H1 (cell line): ENCODE data around the gene TOMM6. TPM values are rescaled to one million over a fixed set of nuclear protein-coding genes. Genes with fewer than 3 reads are reported as not detected.

Experiments
- MAFK ChIP-seq: IDR thresholded peaks from 2 replicates; pipeline ENCODE4 v1.6.1; 2012; ENCODE audit warnings: low read depth, mild to moderate bottlenecking, improper control_type of control experiment, low read length
- POLR2A ChIP-seq, 2 experiments: IDR thresholded peaks; 1 replicate in 1 of 2; 2 replicates in 1 of 2; pipeline ENCODE4 v1.6.1; 2011; ENCODE audit warnings: low read depth in 2 of 2, low read length in 2 of 2, mild to moderate bottlenecking in 2 of 2; ENCODE audit errors: control extremely low read depth in 1 of 2
- RXRA ChIP-seq: IDR thresholded peaks from 2 replicates; pipeline ENCODE4 v1.6.1; 2011; ENCODE audit warnings: low read depth, mild to moderate bottlenecking, low read length, moderate library complexity; ENCODE audit not compliant: insufficient read depth
- polyA plus RNA-seq, 7 experiments: library from polyadenylated mRNA; depleted of rRNA in 3 of 7; stranded (reverse) in 5 of 7; unstranded in 2 of 7; fragments of >200 nt in 5 of 7; fragments of 200-250 nt in 2 of 7; gene quantifications; 1 replicate in 5 of 7; 2 replicates in 1 of 7; 4 replicates in 1 of 7; pipeline versions ENCODE4 v1.2.1 to v1.2.3, GENCODE V29; 2011 to 2013; ENCODE audit warnings: missing spikeins in 2 of 7, mixed read lengths in 2 of 7
- total RNA-seq: library from RNA; stranded (reverse); fragmentation: NEBNext Ultra II Directional; extraction: Animal tissue kit (Norgen Biotek cat#: 25700); gene quantifications from 2 replicates; pipeline ENCODE4 v1.2.1, GENCODE V29; 2021
- TF ChIP-seq, protein P1 (sequence below): IDR thresholded peaks from 2 replicates; pipeline ENCODE4 v1.6.1; 2012; ENCODE audit warnings: inconsistent platforms

TOMM6 gene
- total and polyA plus RNA-seq, 2 of the 8 experiments (the other 6 are each of a cell fraction or from before 2014, with no cell fraction given), result 228 to 560 TPM

DNA sequence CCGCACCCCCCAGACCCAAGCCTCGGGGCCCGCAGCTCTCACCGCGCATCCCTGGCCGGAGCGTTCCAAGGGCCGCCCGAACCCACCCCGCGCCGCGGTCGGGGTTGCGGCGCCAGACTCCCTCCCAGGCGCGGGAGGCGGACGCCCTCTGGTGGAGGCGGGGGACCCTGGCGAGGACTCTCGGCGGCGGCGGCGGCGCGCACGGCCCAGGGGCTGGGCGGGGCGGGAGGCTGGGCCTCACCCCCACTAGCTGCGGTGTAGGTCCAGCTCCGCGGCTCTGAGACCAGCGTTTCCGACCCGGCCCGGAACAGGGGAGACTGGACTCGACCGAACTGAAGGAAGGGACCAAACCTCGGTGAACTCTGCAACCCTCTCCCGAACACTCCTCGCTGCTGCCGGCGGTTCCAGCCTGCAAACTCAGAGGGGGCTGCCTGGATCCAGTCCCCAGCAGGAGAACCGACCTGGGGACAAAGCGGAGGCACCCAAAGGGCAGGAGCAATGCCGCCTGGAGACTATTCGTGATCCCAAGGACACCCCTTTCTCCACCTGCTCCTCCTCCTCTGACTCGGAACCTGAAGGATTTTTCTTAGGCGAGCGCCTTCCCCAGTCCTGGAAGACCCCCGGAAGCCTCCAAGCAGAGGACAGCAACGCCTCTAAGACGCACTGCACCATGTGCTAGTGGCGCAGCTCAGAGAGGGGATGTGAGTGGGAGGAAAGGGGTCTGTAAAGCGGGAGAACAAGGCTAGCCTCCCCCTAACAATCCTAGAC, 859 bp upstream of the TOMM6 start (continued):
- TF ChIP-seq, protein P1, sequence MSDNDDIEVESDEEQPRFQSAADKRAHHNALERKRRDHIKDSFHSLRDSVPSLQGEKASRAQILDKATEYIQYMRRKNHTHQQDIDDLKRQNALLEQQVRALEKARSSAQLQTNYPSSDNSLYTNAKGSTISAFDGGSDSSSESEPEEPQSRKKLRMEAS, result no peak; the same call in 1 of the 2 replicates
- TF ChIP-seq MAFK, result no peak
- no peak for TF ChIP-seq POLR2A (IDR thresholded peaks at IDR 0.05; ENCODE audit: control extremely low read depth in 1 of 2, low read depth in 2 of 2, low read length in 2 of 2)
- TF ChIP-seq RXRA, result no peak
